Activated CD4-positive, alpha-beta memory T cell treated with anti-CD3 and anti-CD28 coated beads, Interleukin-2, amount 10 ng/mL, durations not matched to agents 7 days and 5 days (primary cell): ENCODE results near the gene PLSCR1. TPM values are rescaled to one million over a fixed set of nuclear protein-coding genes. Genes with fewer than 3 reads are reported as not detected.
A peak's percentile ranks its signal among the peaks of the same experiment; 100 is the strongest.

Experiments used
- CTCF ChIA-PET: fragments of 350-600 bp; sonication (Branson Sonifier 250); formaldehyde crosslinking; loops from one replicate; lab custom pipeline; 2021; ENCODE audit warnings: antibody characterized with exemption, inconsistent platforms; lab: Charles Lee
- POLR2A ChIA-PET: fragments of 350-600 bp; sonication (Branson Sonifier 250); formaldehyde crosslinking; loops from one replicate; lab custom pipeline; 2021; ENCODE audit warnings: antibody characterized with exemption; lab: Charles Lee
- DNase-seq: peaks from one replicate; pipeline ENCODE4 v3.0.0-alpha.2; 2020
- H3K27ac Mint-ChIP-seq: one replicate; pipeline ENCODE4 v1.8.0; 2021; ENCODE audit warnings: mild to moderate bottlenecking, mixed read lengths
- H3K27me3 Mint-ChIP-seq: one replicate; pipeline ENCODE4 v1.8.0; 2021; ENCODE audit warnings: mixed read lengths
- H3K36me3 Mint-ChIP-seq: one replicate; pipeline ENCODE4 v1.8.0; 2021; ENCODE audit warnings: low read depth, mixed read lengths
- H3K4me1 Mint-ChIP-seq: one replicate; pipeline ENCODE4 v1.8.0; 2021; ENCODE audit warnings: mixed read lengths
- H3K4me3 Mint-ChIP-seq: one replicate; pipeline ENCODE4 v1.8.0; 2021; ENCODE audit warnings: mild to moderate bottlenecking, mixed read lengths
- H3K9me3 Mint-ChIP-seq: one replicate; pipeline ENCODE4 v1.8.0; 2021; ENCODE audit warnings: mixed read lengths
- total RNA-seq, 2 experiments: library from RNA; stranded (reverse); gene quantifications; one replicate each; pipeline ENCODE4 v1.2.3, GENCODE V29; 2021

PLSCR1 gene
- total RNA-seq, 2 experiments from 2014 or later, result 208 to 218 TPM

GRCh38 chr3:146561879-146562278 lies 17.5 kb upstream of the PLSCR1 start:
- Mint-ChIP-seq H3K4me3 (no peak overlapping the region), H3K9me3 (no peaks in the 10 kb centered on the region), H3K4me1 (no peaks in the 10 kb centered on the region), H3K27ac (no peak overlapping the region), H3K27me3 (peaks cover 18% of the 10 kb centered on the region), H3K36me3 (no peaks in the 10 kb centered on the region)
- ChIA-PET CTCF (no interaction called here), POLR2A (no interaction called here)
- no peak for DNase-seq

DNA sequence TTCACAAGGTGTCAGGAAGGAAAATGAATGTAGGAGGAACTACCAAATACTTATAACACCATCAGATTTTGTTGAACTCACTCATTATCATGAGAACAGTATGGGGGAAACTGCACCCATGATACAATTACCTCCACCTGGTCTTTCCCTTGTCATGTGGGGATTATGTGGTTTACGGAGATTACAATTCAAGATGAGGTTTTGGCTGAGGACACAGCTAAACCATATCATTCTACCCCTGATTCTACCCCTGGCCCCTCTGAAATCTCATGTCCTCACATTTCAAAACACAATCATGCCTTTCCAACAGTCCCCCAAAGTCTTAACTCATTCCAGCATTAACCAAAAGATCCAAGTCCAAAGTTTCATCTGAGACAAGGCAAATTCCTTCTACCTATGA lies 17.1 kb upstream of the PLSCR1 start:
- H3K4me3 Mint-ChIP-seq, result no peak overlapping the region
- H3K9me3 Mint-ChIP-seq, result no peaks in the 10 kb centered on the region
- ChIA-PET POLR2A (no interaction called here), CTCF (no interaction called here)
- H3K27me3 Mint-ChIP-seq, result peaks cover 19% of the 10 kb centered on the region
- no peak overlapping the region for H3K27ac Mint-ChIP-seq
- no peaks in the 10 kb centered on the region for H3K36me3 Mint-ChIP-seq
- DNase-seq, result no peak
- no peaks in the 10 kb centered on the region for H3K4me1 Mint-ChIP-seq

- no peaks in the 10 kb centered on the region for H3K36me3 Mint-ChIP-seq
- ChIA-PET CTCF (no interaction called here), POLR2A (no interaction called here)
- no peak overlapping the region for H3K4me3 Mint-ChIP-seq
- peaks cover 23% of the 10 kb centered on the region for H3K27me3 Mint-ChIP-seq
- no peak for DNase-seq
- H3K9me3 Mint-ChIP-seq, result no peaks in the 10 kb centered on the region
- H3K4me1 Mint-ChIP-seq, result no peaks in the 10 kb centered on the region
- H3K27ac Mint-ChIP-seq, result no peak overlapping the region
These were observed 16.3 kb upstream of the PLSCR1 start for GRCh38 chr3:146560678-146561077.

- Mint-ChIP-seq H3K9me3 (no peaks in the 10 kb centered on the region), H3K27me3 (peaks cover 24% of the 10 kb centered on the region), H3K36me3 (no peaks in the 10 kb centered on the region), H3K27ac (no peak overlapping the region), H3K4me1 (peaks cover 2% of the 10 kb centered on the region), H3K4me3 (no peak overlapping the region)
- POLR2A ChIA-PET, result no interaction called here
- no peak for DNase-seq
- CTCF ChIA-PET, result no interaction called here
These were observed 15.0 kb upstream of the PLSCR1 start for GRCh38 chr3:146559388-146559787.

DNA sequence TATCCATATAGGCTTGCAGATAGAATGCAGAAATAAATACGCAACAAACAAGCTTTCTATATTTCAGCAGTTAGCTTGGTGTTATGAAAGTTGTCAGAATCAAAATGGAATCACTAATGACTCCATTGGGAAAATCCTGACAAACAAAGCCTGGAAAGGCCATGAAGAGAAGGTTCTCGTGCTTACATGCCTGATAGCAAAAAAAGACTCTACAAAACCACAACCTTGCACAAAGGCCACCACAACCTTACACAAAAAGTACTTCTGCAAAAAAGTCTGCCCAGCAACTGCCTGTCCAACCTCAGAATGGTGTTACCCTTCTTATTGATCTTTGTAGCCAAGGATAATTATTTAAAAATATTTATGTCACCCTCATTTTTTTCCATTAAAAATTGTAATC lies 14.4 kb upstream of the PLSCR1 start:
- ChIA-PET POLR2A (no interaction called here), CTCF (no interaction called here)
- Mint-ChIP-seq H3K27me3 (peaks cover 24% of the 10 kb centered on the region), H3K9me3 (no peaks in the 10 kb centered on the region), H3K27ac (no peak overlapping the region), H3K4me3 (no peak overlapping the region), H3K4me1 (peaks cover 8% of the 10 kb centered on the region), H3K36me3 (no peaks in the 10 kb centered on the region)
- DNase-seq, result no peak

DNA sequence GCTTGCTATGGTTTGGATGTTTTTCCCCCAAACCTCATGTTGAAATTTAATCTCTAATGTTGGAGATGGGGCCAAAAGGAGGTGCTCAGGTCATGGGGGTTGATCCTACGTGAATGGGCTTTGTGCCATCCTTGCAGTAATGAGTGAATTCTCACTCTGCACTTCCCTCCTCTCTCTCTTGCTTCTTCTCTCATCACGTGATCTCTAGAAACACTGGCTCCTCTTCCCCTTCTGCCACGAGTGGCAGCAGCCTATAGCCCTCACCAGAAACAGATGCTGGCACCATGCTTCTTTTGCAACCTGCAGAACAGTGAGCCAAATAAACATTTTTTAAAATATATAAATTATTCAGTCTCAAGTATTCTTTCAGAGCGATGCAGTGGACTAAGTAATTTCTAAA lies 13.3 kb upstream of the PLSCR1 start:
- ChIA-PET CTCF (no interaction called here), POLR2A (no interaction called here)
- Mint-ChIP-seq H3K27ac (no peak overlapping the region), H3K36me3 (no peaks in the 10 kb centered on the region), H3K4me1 (peaks cover 14% of the 10 kb centered on the region), H3K9me3 (no peaks in the 10 kb centered on the region), H3K27me3 (peaks cover 21% of the 10 kb centered on the region), H3K4me3 (no peak overlapping the region)
- DNase-seq, result no peak

- ChIA-PET CTCF (no interaction called here), POLR2A (no interaction called here)
- no peak overlapping the region for H3K27ac Mint-ChIP-seq
These were observed 10.9 kb upstream of the PLSCR1 start for GRCh38 chr3:146555311-146555710.

GRCh38 chr3:146554151-146554760 lies 9.8 kb upstream of the PLSCR1 start:
- Mint-ChIP-seq H3K4me1 (peaks cover 35% of the 10 kb centered on the region), H3K36me3 (peaks cover 5% of the 10 kb centered on the region), H3K4me3 (no peak overlapping the region), H3K27ac (no peak overlapping the region), H3K27me3 (peaks cover 15% of the 10 kb centered on the region), H3K9me3 (no peaks in the 10 kb centered on the region)
- DNase-seq, result no peak
- ChIA-PET POLR2A (interaction anchor here (1.9 kb wide), 1 partner anchor 10 kb away, joined by 5 read pairs; the partner anchor contains the start of gene PLSCR1), CTCF (no interaction called here)

More at GRCh38 chr3:146555311-146555710, 10.9 kb upstream of the PLSCR1 start:
- no peak overlapping the region for H3K4me3 Mint-ChIP-seq
- H3K27me3 Mint-ChIP-seq, result peaks cover 15% of the 10 kb centered on the region
- peaks cover 1% of the 10 kb centered on the region for H3K36me3 Mint-ChIP-seq
- peaks cover 26% of the 10 kb centered on the region for H3K4me1 Mint-ChIP-seq
- no peak for DNase-seq
- H3K9me3 Mint-ChIP-seq, result no peaks in the 10 kb centered on the region

GRCh38 chr3:146550743-146551510 lies 6.5 kb upstream of the PLSCR1 start:
- Mint-ChIP-seq H3K27ac (peak overlapping the region; percentile 55), H3K9me3 (no peaks in the 10 kb centered on the region), H3K36me3 (peaks cover 5% of the 10 kb centered on the region), H3K27me3 (peaks cover 7% of the 10 kb centered on the region), H3K4me3 (no peak overlapping the region), H3K4me1 (peaks cover 66% of the 10 kb centered on the region)
- CTCF ChIA-PET, result interaction anchor here (0.7 kb wide), 2 partner anchors 27 to 108 kb away, joined by 4 to 5 read pairs; no protein-coding TSS in a partner anchor
- DNase-seq, result peak; percentile 39
- POLR2A ChIA-PET, result interaction anchor here (0.6 kb wide), 1 partner anchor 9 kb away, joined by 3 read pairs; no protein-coding TSS in a partner anchor

GRCh38 chr3:146550070-146550615 lies 5.7 kb upstream of the PLSCR1 start:
- H3K27ac Mint-ChIP-seq, result peak overlapping the region; percentile 69
- ChIA-PET POLR2A (interaction anchor here (1.0 kb wide), 1 partner anchor 44 kb away, joined by 3 read pairs; no protein-coding TSS in a partner anchor), CTCF (no interaction called here)
- H3K36me3 Mint-ChIP-seq, result peaks cover 5% of the 10 kb centered on the region
- peak overlapping the region; percentile 60 for H3K4me3 Mint-ChIP-seq
- DNase-seq, result no peak
- no peaks in the 10 kb centered on the region for H3K9me3 Mint-ChIP-seq
- H3K27me3 Mint-ChIP-seq, result peaks cover 4% of the 10 kb centered on the region
- peaks cover 72% of the 10 kb centered on the region for H3K4me1 Mint-ChIP-seq

DNA sequence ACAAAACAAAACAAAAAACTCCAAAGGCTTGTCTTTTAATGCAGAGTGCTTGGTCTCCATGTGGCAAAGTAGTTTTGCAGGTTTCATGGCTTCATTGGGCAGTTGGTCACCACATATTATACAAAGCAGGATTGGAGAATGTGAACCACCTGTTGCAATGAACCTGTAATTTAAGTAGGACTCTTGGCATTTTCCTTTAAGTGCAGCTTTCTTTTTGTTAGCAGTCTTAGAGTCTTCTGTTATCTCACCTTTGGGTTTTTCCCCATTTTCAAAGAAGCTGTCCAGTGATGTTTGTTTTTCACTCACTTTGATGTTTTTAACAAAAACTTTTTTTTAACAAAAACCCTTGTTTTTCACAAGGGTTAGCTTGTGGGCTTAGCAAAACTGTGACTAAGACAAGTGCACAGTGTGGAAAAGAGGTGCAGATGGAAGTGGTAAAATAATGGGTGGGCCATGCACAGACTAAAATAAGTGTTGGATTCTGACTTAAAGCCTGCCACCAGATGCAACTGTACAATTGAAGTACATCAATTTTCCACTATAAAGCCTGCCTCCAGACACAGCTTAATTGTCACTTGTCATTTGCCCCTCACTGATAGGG lies 2.9 kb upstream of the PLSCR1 start:
- Mint-ChIP-seq H3K27me3 (no peaks in the 10 kb centered on the region), H3K9me3 (no peaks in the 10 kb centered on the region), H3K27ac (peak overlapping the region; percentile 74), H3K4me3 (no peak overlapping the region), H3K36me3 (peaks cover 27% of the 10 kb centered on the region), H3K4me1 (peaks cover 64% of the 10 kb centered on the region)
- no peak for DNase-seq
- ChIA-PET POLR2A (no interaction called here), CTCF (interaction anchor here (1.0 to 1.2 kb wide), 2 partner anchors 9 to 30 kb away, joined by 3 read pairs; no protein-coding TSS in a partner anchor)

DNA sequence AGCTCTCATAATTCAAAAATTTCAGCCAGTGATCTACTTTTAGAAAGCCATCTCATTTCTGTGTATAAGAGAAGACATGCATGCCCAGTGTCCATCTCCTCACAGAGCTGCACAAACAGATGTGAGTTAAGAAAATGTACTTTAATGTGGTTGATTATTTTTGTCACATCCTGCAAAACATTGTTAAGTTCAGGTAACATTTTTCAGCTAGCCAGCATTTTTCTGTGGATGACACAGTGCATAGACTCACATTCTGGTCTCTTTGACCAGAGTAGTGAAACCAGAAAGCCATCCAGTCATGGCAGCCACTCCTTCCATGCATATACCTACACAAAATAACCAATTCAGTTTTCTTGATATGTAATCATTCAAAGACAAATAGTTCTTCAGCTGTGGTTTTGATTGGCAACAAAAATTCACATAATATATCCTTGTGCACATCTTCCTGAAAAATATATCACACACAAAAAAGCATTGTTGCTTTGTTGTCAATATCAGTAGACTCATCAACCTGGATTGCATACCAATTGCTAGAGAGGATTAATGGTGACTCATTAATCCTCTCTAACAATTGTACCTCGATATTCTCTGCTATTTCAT lies 2.1 kb upstream of the PLSCR1 start:
- Mint-ChIP-seq H3K27me3 (no peaks in the 10 kb centered on the region), H3K9me3 (no peaks in the 10 kb centered on the region), H3K27ac (peak overlapping the region; percentile 74), H3K4me1 (peaks cover 72% of the 10 kb centered on the region), H3K4me3 (peak overlapping the region; percentile 11), H3K36me3 (peaks cover 35% of the 10 kb centered on the region)
- DNase-seq, result peak; percentile 23
- ChIA-PET POLR2A (no interaction called here), CTCF (interaction anchor here (1.0 to 1.4 kb wide), 3 partner anchors 10 to 91 kb away, joined by 3 read pairs; no protein-coding TSS in a partner anchor)
